H1 (cell line): ENCODE data around the gene UBAC1. TPM values are rescaled to one million over a fixed set of nuclear protein-coding genes. Genes with fewer than 3 reads are reported as not detected.

Experiments
- ASH2L ChIP-seq: fragments of 200-600, 300-600 bp; sonication (generic); IDR thresholded peaks from one replicate; pipeline ENCODE4 v1.7.1; 2017; ENCODE audit warnings: low read length
- BACH1 ChIP-seq: IDR thresholded peaks from 2 replicates; pipeline ENCODE4 v1.6.1; 2012; ENCODE audit warnings: low read length, improper control_type of control experiment
- CBX5 ChIP-seq: fragments of 300-800, 300-1000 bp; sonication (generic); IDR thresholded peaks from 2 replicates; pipeline ENCODE4 v1.7.1; 2016; ENCODE audit warnings: antibody characterized with exemption, low read length, low read depth
- CREB1 ChIP-seq: IDR thresholded peaks from 2 replicates; pipeline ENCODE4 v1.6.1; 2012; ENCODE audit warnings: inconsistent platforms
- CTBP2 ChIP-seq: IDR thresholded peaks from 2 replicates; pipeline ENCODE4 v1.7.0; 2011; ENCODE audit warnings: borderline replicate concordance, mild to moderate bottlenecking, moderate library complexity, mixed read lengths, low read length; ENCODE audit not compliant: insufficient read depth, insufficient read length
- HDAC2 ChIP-seq, 2 experiments: fragments of 300-600 bp in 1 of 2; sonication (generic) in 1 of 2; IDR thresholded peaks; 2 replicates each; pipeline ENCODE4 v1.6.1; 2011 to 2012; ENCODE audit warnings: low read depth in 2 of 2, low read length in 2 of 2, mild to moderate bottlenecking in 2 of 2, moderate library complexity in 2 of 2, borderline replicate concordance in 1 of 2, inconsistent platforms in 1 of 2
- JUN ChIP-seq: IDR thresholded peaks from 2 replicates; pipeline ENCODE4 v1.6.1; 2011; ENCODE audit warnings: low read depth, mild to moderate bottlenecking, improper control_type of control experiment, low read length
- POLR2AphosphoS5 ChIP-seq: IDR thresholded peaks from 2 replicates; pipeline ENCODE4 v1.6.1; 2011; ENCODE audit warnings: low read depth, low read length
- RNF2 ChIP-seq: fragments of 200-900, 300-1000 bp; sonication (generic); IDR thresholded peaks from 2 replicates; pipeline ENCODE4 v1.7.1; 2016; ENCODE audit warnings: borderline replicate concordance, low read depth, mild to moderate bottlenecking, antibody characterized with exemption, low read length; ENCODE audit not compliant: poor library complexity, severe bottlenecking; ENCODE audit errors: missing control alignments
- TAF1 ChIP-seq: IDR thresholded peaks from 2 replicates; pipeline ENCODE4 v1.6.1; 2011; ENCODE audit warnings: mild to moderate bottlenecking, low read depth, low read length
- polyA plus RNA-seq, 7 experiments: library from polyadenylated mRNA; depleted of rRNA in 3 of 7; stranded (reverse) in 5 of 7; unstranded in 2 of 7; fragments of >200 nt in 5 of 7; fragments of 200-250 nt in 2 of 7; gene quantifications; 1 replicate in 5 of 7; 2 replicates in 1 of 7; 4 replicates in 1 of 7; pipeline versions ENCODE4 v1.2.1 to v1.2.3, GENCODE V29; 2011 to 2013; ENCODE audit warnings: missing spikeins in 2 of 7, mixed read lengths in 2 of 7
- total RNA-seq: library from RNA; stranded (reverse); fragmentation: NEBNext Ultra II Directional; extraction: Animal tissue kit (Norgen Biotek cat#: 25700); gene quantifications from 2 replicates; pipeline ENCODE4 v1.2.1, GENCODE V29; 2021
- TF ChIP-seq, protein P1 (sequence below): IDR thresholded peaks from 2 replicates; pipeline ENCODE4 v1.6.1; 2012; ENCODE audit warnings: inconsistent platforms
- TF ChIP-seq, protein P2 (sequence below): IDR thresholded peaks from 2 replicates; pipeline ENCODE4 v1.6.1; 2012; ENCODE audit warnings: low read length, inconsistent platforms

The UBAC1 gene
- total and polyA plus RNA-seq, 2 of the 8 experiments (the other 6 are each of a cell fraction or from before 2014, with no cell fraction given), result 59.3 to 85.2 TPM

DNA sequence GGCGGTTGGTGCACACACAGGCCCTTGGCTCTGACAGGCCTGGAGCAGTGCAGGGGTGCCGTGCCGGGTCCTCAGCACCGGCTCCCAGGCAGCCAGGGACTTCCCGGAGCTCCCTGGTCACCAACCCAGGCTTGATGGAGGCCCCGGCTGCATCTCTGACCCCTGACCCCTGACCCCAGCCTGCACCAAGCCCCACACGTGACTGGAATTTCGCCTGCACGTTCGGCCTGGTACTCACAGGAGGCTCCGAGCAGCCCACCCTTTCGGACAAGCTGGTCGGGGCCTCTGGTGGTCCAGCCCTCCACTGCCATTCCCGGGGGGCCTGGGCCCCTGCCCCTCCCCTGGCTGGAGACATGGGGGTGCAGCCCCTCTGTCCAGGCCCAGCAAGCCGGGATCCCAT lies 25.4 kb upstream of the UBAC1 start (continued):
- TF ChIP-seq POLR2AphosphoS5, result no peak
- TF ChIP-seq CBX5, result no peak
- TF ChIP-seq JUN, result no peak
- TF ChIP-seq, protein P1, sequence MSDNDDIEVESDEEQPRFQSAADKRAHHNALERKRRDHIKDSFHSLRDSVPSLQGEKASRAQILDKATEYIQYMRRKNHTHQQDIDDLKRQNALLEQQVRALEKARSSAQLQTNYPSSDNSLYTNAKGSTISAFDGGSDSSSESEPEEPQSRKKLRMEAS, result no peak
- no peak for TF ChIP-seq HDAC2 (IDR thresholded peaks at IDR 0.05; ENCODE audit: borderline replicate concordance in 1 of 2, low read depth in 2 of 2, low read length in 2 of 2)
- TF ChIP-seq CREB1, result no peak
- no peak for TF ChIP-seq ASH2L
- TF ChIP-seq, protein P2, sequence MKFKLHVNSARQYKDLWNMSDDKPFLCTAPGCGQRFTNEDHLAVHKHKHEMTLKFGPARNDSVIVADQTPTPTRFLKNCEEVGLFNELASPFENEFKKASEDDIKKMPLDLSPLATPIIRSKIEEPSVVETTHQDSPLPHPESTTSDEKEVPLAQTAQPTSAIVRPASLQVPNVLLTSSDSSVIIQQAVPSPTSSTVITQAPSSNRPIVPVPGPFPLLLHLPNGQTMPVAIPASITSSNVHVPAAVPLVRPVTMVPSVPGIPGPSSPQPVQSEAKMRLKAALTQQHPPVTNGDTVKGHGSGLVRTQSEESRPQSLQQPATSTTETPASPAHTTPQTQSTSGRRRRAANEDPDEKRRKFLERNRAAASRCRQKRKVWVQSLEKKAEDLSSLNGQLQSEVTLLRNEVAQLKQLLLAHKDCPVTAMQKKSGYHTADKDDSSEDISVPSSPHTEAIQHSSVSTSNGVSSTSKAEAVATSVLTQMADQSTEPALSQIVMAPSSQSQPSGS, result no peak
- no peak for TF ChIP-seq TAF1
- no peak for TF ChIP-seq RNF2
- no peak for TF ChIP-seq BACH1
- no peak for TF ChIP-seq CTBP2
